Lung (tissue), 12 donors: ENCODE data around the gene ZDHHC8. TPM values are rescaled to one million over a fixed set of nuclear protein-coding genes. Genes with fewer than 3 reads are reported as not detected.

ENCODE experiments used
- ATAC-seq: fragments of 200-7000 bp; cut with Tn5 transposase; one replicate; pipeline ENCODE4 v1.9.1; 2020; ENCODE audit warnings: moderate number of reproducible peaks; ENCODE audit not compliant: insufficient read depth, low FRiP score
- DNase-seq, 3 donors: peaks; one replicate each; pipeline ENCODE4 v3.0.0-alpha.2; 2013 to 2017
- H3K27ac ChIP-seq, 2 donors: one replicate each; pipeline ENCODE4 v1.5.1; 2013; ENCODE audit warnings: mild to moderate bottlenecking in 2 of 2, moderate library complexity in 2 of 2, control low read depth in 1 of 2, inconsistent platforms in 1 of 2, low read depth in 1 of 2, low read length in 1 of 2
- H3K27me3 ChIP-seq, 3 donors: one replicate each; pipeline ENCODE4 v1.5.1; 2013; ENCODE audit warnings: low read length in 2 of 3; ENCODE audit not compliant: control insufficient read depth in 3 of 3, insufficient read depth in 3 of 3
- H3K36me3 ChIP-seq, 4 donors: one replicate each; pipeline ENCODE4 v1.5.1; 2013; ENCODE audit warnings: low read length in 4 of 4, mild to moderate bottlenecking in 1 of 4, moderate library complexity in 1 of 4; ENCODE audit not compliant: control insufficient read depth in 4 of 4, insufficient read depth in 4 of 4
- H3K4me1 ChIP-seq, 5 donors: one replicate each; pipeline ENCODE4 v1.5.1; 2013; ENCODE audit warnings: low read length in 5 of 5, mild to moderate bottlenecking in 2 of 5, moderate library complexity in 1 of 5; ENCODE audit not compliant: control insufficient read depth in 5 of 5, insufficient read depth in 5 of 5
- H3K4me3 ChIP-seq: one replicate; pipeline ENCODE4 v1.5.1; 2013; ENCODE audit warnings: mild to moderate bottlenecking, control low read depth, moderate library complexity
- H3K9ac ChIP-seq, 2 donors: one replicate each; pipeline ENCODE4 v1.5.1; 2013; ENCODE audit warnings: low read length in 2 of 2, control low read depth in 1 of 2; ENCODE audit not compliant: insufficient read depth in 1 of 2
- H3K9me3 ChIP-seq, 4 donors: one replicate each; pipeline ENCODE4 v1.5.1; 2013; ENCODE audit warnings: low read length in 3 of 4, mild to moderate bottlenecking in 1 of 4, moderate library complexity in 1 of 4; ENCODE audit not compliant: control insufficient read depth in 4 of 4, insufficient read depth in 3 of 4
- WGBS, 2 donors: extraction: QIAGEN DNeasy Blood & Tissue Kit; methylation state at CpG; one replicate each; pipeline ENCODE4 v1.1.7; 2013; 5-methylcytosine and 5-hydroxymethylcytosine counted together
- polyA plus RNA-seq, 2 donors: library from polyadenylated mRNA; stranded (reverse); fragments of 200-250 nt; gene quantifications; one replicate each; pipeline ENCODE4 v1.2.1, GENCODE V29; 2013
- total RNA-seq, 2 donors: library from RNA; depleted of rRNA in 1 of 2; stranded (reverse); fragments of >200 nt in 1 of 2; gene quantifications; one replicate each; pipeline ENCODE4 v1.2.1, GENCODE V29; 2014 to 2021
- TF ChIP-seq, protein P1 (sequence below): IDR thresholded peaks from 2 replicates; pipeline ENCODE4 v1.5.1; 2012; ENCODE audit warnings: mild to moderate bottlenecking; ENCODE audit errors: control extremely low read depth, extremely low read depth
- donor health status: control.
- donor health status: control.
- donor health status: Bipolar disorder and iron deficiency.
- donor health status: healthy.
- donor health status: DM: yes; HTN: yes; CAD: no.

ZDHHC8 gene
- total and polyA plus RNA-seq, 4 donors: 28.4 to 75.1 (median 35.5) TPM

DNA sequence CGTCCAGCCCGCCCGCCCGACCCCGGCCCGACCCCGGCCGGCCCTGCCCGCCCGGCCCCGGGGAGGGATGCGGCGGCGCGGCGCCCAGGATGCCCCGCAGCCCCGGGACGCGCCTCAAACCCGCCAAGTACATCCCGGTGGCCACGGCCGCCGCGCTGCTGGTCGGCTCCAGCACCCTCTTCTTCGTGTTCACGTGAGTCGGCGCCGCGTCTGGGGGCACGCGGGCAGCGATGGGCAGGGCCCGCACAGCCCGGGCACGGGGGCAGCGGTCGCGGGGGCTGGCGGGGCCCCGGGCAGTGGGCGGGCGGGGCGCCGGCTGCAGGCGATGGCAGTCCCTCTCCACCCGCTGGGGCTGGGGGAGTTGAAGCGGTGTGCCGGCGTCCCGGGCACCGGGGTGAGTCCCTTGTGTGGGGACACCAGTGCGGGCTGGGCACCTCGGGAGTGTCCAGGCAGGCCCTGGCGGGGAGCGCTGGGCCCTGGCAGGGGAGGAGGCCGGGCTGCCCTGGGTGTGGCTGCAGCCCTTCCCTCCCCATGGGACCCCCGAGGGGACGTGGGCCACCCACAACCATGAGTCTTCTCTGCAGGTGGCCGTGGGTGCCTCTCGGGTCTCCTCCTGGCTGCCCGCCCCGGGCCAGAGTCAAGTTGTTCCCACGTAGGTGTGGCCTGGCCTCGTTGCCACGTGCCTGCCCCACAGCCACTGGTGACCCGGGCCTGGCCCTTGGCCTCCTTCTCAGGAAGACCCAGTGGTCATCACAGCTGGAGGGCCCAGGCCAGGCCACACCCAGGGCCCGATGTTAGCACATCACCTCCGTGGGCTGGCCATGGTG lies 468 bp downstream of the ZDHHC8 start:
- WGBS, 2 donors: 1 to 3% methylated on average over 38 to 72 of the region's 72 CpGs
- H3K4me1 ChIP-seq: peaks cover 0 to 32% (median 16%) of the 10 kb centered on the region in 5 donors
- no peaks in the 10 kb centered on the region for H3K9me3 ChIP-seq
- DNase-seq (no peak), ATAC-seq (no peak)
- H3K9ac ChIP-seq: peak overlapping the region in 1 of 2 donors; percentile 28
- H3K27ac ChIP-seq: peak overlapping the region; percentile 65 to 81
- TF ChIP-seq, protein P1, sequence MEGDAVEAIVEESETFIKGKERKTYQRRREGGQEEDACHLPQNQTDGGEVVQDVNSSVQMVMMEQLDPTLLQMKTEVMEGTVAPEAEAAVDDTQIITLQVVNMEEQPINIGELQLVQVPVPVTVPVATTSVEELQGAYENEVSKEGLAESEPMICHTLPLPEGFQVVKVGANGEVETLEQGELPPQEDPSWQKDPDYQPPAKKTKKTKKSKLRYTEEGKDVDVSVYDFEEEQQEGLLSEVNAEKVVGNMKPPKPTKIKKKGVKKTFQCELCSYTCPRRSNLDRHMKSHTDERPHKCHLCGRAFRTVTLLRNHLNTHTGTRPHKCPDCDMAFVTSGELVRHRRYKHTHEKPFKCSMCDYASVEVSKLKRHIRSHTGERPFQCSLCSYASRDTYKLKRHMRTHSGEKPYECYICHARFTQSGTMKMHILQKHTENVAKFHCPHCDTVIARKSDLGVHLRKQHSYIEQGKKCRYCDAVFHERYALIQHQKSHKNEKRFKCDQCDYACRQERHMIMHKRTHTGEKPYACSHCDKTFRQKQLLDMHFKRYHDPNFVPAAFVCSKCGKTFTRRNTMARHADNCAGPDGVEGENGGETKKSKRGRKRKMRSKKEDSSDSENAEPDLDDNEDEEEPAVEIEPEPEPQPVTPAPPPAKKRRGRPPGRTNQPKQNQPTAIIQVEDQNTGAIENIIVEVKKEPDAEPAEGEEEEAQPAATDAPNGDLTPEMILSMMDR: no peak
- peaks cover 0 to 6% (median 0%) of the 10 kb centered on the region in 4 donors for H3K36me3 ChIP-seq
- H3K27me3 ChIP-seq: no peaks in the 10 kb centered on the region
- peak overlapping the region; percentile 91 for H3K4me3 ChIP-seq

DNA sequence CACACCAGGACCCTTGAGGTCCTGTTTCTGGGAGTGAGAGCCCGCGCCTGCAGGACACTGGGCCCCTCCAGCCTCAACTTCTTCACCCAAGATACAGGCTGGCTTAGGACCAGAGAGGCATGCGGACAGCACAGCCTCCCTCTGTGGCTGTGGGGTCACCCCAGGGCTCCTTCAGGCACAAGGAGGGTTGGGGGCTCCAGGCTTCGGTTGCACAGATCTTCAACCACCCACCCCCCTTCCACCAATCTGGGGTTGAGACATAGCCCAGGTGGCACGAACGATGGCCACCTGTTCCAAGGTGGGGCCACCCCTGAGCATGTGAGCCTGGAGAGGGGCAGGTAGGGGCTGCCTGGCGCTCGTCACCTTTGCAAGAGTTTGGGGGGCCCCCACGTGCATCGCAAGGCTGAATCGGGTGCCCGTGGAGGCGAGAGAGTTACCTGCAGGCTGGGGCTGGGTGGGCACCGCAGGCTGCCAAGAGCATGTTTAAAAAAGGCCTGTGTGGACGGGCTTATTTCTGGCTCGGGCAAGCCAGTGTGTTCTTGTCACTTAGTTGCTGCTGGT lies 1.2 kb downstream of the ZDHHC8 start:
- no peaks in the 10 kb centered on the region for H3K27me3 ChIP-seq
- peak overlapping the region; percentile 91 for H3K4me3 ChIP-seq
- peaks cover 0 to 2% (median 0%) of the 10 kb centered on the region in 4 donors for H3K36me3 ChIP-seq
- TF ChIP-seq, protein P1: no peak
- no peaks in the 10 kb centered on the region for H3K9me3 ChIP-seq
- peaks cover 0 to 37% (median 21%) of the 10 kb centered on the region in 5 donors for H3K4me1 ChIP-seq
- DNase-seq (no peak), ATAC-seq (no peak)
- H3K27ac ChIP-seq: no peak overlapping the region
- H3K9ac ChIP-seq: peak overlapping the region in 1 of 2 donors; percentile 28
- WGBS, 2 donors: 60 to 82% methylated on average over 16 of the region's 16 CpGs

DNA sequence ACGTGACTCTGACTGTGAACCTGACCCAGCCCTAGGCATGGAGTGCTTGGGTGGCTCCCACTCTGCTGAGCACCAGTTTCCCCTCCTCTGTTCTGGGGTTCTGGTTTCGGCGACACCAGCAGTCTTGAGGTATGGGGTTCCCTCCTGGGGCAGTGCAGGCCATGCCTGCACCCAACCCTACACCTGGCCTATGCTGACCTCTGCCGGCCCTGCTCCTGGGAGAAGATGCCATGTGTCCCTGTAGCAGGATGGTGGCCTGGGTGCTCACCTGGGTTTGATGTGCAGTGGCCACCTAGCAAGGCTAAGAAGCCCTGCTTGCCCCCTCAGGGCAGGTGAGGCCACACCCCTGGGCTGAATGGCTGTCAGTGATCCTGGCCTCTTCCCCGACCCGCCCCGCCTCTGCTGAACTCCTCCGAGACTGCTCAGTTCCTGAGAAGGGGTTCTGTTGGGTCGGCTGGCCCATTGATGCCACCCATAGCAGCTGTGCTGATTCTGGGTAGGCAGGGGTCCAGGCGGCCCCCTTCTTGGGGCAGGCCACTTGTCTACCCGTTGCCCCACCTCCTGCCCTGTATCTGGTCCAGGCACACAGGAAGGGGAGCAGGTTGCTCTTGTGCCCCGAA lies 2.4 kb downstream of the ZDHHC8 start:
- Histone ChIP-seq H3K9me3 (no peaks in the 10 kb centered on the region), H3K27me3 (no peaks in the 10 kb centered on the region), H3K4me1 (peaks cover 0 to 46% (median 21%) of the 10 kb centered on the region in 5 donors), H3K27ac (no peak overlapping the region), H3K9ac (no peak overlapping the region), H3K36me3 (peaks cover 0 to 4% (median 0%) of the 10 kb centered on the region in 4 donors), H3K4me3 (no peak overlapping the region)
- DNase-seq: no peak
- ATAC-seq: no peak
- TF ChIP-seq, protein P1: no peak
- WGBS, 2 donors: 81 to 88% methylated on average over 12 of the region's 12 CpGs
